ENCODE results near the gene NSUN5.
"Not testable (repeated sequence)": the region's sequence is repeated elsewhere in the genome, so short reads cannot be mapped to it uniquely, and the experiment has no call there.

The NSUN5 gene

GRCh38 chr7:73316521-73316920 lies 7.9 kb upstream of the NSUN5 start:
- H3K4me3 ChIP-seq (ENCODE audit: control insufficient read depth, low read depth, low read length), result no peak overlapping the region
- TF ChIP-seq CTCF (IDR thresholded peaks at IDR 0.05; ENCODE audit: control insufficient read depth, insufficient read depth, low read depth, low read length, missing control alignments), result no peak
- no peak for DNase-seq (ENCODE audit: low read depth)

GRCh38 chr7:73314271-73314670 lies 5.6 kb upstream of the NSUN5 start:
- no peak for DNase-seq (ENCODE audit: low read depth)
- TF ChIP-seq CTCF (IDR thresholded peaks at IDR 0.05; ENCODE audit: control insufficient read depth, insufficient read depth, low read depth, low read length, missing control alignments), result no peak
- no peak overlapping the region for H3K4me3 ChIP-seq (ENCODE audit: control insufficient read depth, low read depth, low read length)

- no peak for DNase-seq (ENCODE audit: low read depth)
- no peak for TF ChIP-seq CTCF (IDR thresholded peaks at IDR 0.05; ENCODE audit: control insufficient read depth, insufficient read depth, low read depth, low read length, missing control alignments)
- no peak overlapping the region for H3K4me3 ChIP-seq (ENCODE audit: control insufficient read depth, low read depth, low read length)
Measured at GRCh38 chr7:73313521-73313906, 4.9 kb upstream of the NSUN5 start.

GRCh38 chr7:73312831-73313520 lies 4.3 kb upstream of the NSUN5 start:
- TF ChIP-seq CTCF (IDR thresholded peaks at IDR 0.05; ENCODE audit: control insufficient read depth, insufficient read depth, low read depth, low read length, missing control alignments), result no peak
- no peak for DNase-seq (ENCODE audit: low read depth)
- no peak overlapping the region for H3K4me3 ChIP-seq (ENCODE audit: control insufficient read depth, low read depth, low read length)

GRCh38 chr7:73311421-73311820 lies 2.8 kb upstream of the NSUN5 start:
- DNase-seq (ENCODE audit: low read depth); H3K4me3 ChIP-seq (ENCODE audit: control insufficient read depth, low read depth, low read length): not testable (repeated sequence)

GRCh38 chr7:73308074-73308664 lies 457 bp downstream of the NSUN5 start:
- DNase-seq (ENCODE audit: low read depth), result no peak
- peak overlapping the region; percentile 71 for H3K4me3 ChIP-seq (ENCODE audit: control insufficient read depth, low read depth, low read length)
- no peak for TF ChIP-seq CTCF (IDR thresholded peaks at IDR 0.05; ENCODE audit: control insufficient read depth, insufficient read depth, low read depth, low read length, missing control alignments)

GRCh38 chr7:73307436-73307835 lies 1.2 kb downstream of the NSUN5 start:
- no peak for DNase-seq (ENCODE audit: low read depth)
- H3K4me3 ChIP-seq (ENCODE audit: control insufficient read depth, low read depth, low read length), result no peak overlapping the region; the same call in 1 of the 2 replicates
- no peak for TF ChIP-seq CTCF (IDR thresholded peaks at IDR 0.05; ENCODE audit: control insufficient read depth, insufficient read depth, low read depth, low read length, missing control alignments)

GRCh38 chr7:73304612-73305387 lies 3.8 kb downstream of the NSUN5 start:
- H3K4me3 ChIP-seq (ENCODE audit: control insufficient read depth, low read depth, low read length); DNase-seq (ENCODE audit: low read depth): not testable (repeated sequence)

Measured in AG09309 (cell line).